Mesenteric fat pad (tissue), 1 donor: ENCODE data around the gene RUFY1. TPM values are rescaled to one million over a fixed set of nuclear protein-coding genes. Genes with fewer than 3 reads are reported as not detected.
"Not testable (repeated sequence)": the region's sequence is repeated elsewhere in the genome, so short reads cannot be mapped to it uniquely, and the experiment has no call there.

Source experiments
- DNase-seq: peaks from one replicate; pipeline ENCODE4 v3.0.0-alpha.2; 2020; ENCODE audit warnings: low spot score
- total RNA-seq: library from RNA; stranded (reverse); fragmentation: NEBNext Ultra II Directional; extraction: Animal tissue kit (Norgen Biotek cat#: 25700); gene quantifications from one replicate; pipeline ENCODE4 v1.2.1, GENCODE V29; 2021
- donor health status: DM: yes; HTN: yes; CAD: no.

RUFY1 gene
- total RNA-seq, 1 donor from 2014 or later, result 40.9 TPM

DNA sequence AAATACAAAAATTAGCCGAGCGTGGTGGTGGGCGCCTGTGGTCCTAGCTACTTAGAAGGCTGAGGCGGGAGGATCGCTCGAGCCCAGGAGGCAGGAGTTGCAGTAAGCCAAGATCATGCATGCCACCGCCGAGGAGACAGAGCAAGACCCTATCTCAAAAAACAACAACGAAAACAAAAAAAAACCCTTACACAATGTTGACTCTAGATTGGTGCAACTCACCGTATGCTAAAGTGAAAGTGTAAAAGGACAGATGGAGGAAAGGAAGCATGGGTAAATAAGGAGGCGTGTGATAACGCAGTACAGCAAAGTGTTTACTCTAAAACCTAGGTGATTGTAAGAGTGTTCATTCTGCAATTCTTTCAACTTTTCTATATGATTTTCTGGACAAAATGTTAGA, 15.9 kb upstream of the RUFY1 start:
- DNase-seq, result peak; percentile 51

DNA sequence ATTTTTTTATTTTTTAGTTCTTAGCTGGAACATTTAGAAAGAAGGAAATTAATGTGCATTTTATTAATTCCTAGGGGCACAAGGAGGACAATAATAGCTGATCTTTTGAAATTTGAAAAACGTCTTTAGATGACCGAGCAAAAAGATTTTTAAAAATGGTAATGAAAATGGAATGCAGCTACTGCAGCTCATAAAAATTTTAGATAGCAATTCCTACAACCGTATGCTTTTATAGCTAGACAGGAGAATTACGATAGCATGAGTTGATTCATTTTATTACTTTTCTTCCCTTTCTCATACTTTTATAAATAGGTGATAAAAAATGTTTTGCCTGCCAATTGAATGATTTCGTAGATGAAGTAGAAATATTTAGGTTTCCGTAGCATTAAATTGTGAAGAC, 13.7 kb upstream of the RUFY1 start:
- DNase-seq, result no peak

DNA sequence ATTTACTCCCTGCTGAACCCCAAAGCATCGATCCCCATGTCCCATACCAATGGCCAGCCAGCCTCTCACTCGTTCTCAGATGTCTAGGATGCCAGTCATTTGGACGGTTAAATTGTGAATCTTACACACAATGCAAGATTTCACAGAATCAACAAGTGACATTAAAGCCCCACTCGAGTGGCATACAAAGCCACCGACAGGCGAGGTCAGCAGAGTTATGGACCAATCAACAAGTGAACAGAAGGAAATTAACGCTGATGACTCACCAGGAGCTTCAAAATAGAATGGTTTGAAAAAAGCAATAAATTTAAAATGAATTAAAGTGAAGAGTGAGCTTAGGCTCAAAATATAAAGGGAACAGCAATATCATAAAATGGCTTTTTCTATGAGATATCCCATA, 8.2 kb upstream of the RUFY1 start:
- DNase-seq, result no peak

DNA sequence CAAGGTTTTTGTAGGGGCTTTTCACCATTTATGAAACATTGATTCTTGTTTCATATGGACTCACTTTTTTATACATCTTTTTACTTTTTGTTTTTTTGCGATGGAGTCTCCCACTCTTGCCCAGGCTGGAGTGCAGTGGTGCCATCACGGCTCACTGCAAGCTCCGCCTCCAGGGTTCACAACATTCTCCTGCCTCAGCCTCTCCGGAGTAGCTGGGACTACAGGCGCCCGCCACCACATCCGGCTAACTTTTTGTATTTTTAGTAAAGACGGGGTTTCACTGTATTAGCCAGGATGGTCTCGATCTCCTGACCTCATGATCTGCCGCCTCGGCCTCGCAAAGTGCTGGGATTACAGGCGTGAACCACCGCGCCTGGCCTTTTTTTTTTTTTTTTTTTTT, 7.1 kb upstream of the RUFY1 start:
- not testable (repeated sequence) for DNase-seq

DNA sequence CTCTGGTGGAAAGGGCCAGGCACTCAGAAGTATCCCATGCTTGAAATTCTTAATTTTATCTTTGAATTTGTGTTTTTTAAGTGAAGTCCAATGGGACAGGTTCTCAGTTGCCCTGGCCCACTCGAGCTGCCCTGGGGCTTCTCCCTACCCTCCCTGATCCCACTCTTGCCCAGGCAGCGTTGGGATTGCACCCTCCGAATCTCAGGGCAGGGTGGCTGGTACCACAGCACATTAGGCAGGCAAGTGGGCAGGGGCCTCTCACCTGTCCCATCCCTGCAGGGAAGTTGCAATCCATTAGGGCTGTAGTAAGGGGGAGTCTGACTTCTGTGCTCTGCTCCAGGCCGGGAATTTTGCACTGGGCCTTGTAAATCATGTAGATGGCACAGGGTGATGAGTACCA, 2.7 kb downstream of the RUFY1 start:
- DNase-seq, result no peak

DNA sequence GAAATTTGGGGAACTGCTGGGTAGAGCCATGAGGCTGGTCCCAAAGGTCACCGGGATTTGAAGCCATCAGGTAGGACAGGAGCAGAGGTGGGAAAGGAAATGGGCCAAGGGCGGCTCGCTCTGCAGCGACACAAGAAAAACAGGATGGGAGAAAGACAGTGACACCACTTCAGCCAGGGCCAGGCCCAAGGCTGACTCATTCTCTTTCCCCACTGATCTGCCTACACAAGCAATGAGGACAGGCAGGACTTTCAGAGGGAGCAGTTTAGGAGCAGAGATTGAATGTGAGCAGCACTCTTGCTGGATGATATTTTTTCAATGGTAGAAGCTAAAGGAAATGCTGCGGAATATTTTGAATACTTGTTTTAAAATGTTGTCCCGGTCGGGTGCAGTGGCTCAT, 3.5 kb downstream of the RUFY1 start:
- peak; percentile 55 for DNase-seq

DNA sequence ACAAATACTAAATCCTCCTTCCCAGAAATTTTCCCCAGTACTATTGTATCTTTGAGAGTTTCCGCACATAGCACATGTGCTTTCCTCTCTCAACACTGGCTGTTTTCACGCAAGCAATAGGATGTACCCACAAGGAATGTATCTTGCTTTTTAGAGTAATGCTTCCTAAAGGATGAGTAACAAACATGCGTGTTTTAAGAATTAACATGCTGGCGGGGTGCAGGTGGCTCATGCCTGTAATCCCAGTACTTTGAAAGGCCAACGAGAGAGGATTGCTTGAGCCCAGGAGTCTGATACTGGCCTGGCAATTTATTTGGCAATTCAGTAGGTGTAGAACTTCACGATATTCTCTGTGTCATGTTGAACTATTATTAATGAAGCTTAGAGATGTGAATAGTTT, 4.6 kb downstream of the RUFY1 start:
- DNase-seq, result no peak

DNA sequence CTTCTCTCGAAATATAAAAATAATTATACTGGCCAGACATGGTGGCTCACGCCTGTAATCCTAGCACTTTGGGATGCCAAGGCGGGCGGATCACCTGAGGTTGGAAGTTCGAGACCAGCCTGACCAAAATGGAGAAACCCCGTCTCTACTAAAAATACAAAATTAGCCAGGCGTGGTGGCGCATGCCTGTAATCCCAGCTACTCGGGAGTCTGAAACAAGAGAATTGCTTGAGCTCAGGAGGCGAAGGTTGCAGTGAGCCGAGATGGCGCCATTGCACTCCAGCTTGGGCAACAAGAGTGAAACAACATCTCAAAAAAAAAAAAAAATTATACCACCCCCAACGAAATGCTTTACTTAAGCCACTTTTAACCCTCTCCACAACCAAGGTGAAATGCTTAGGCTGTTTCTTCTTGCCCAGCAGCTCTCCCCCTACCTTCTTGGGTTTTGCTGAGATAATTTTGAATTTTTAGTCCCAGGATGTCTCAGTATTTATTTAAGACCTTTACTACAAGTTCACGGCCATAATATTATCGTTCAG, 8.0 kb downstream of the RUFY1 start:
- peak; percentile 11 for DNase-seq

DNA sequence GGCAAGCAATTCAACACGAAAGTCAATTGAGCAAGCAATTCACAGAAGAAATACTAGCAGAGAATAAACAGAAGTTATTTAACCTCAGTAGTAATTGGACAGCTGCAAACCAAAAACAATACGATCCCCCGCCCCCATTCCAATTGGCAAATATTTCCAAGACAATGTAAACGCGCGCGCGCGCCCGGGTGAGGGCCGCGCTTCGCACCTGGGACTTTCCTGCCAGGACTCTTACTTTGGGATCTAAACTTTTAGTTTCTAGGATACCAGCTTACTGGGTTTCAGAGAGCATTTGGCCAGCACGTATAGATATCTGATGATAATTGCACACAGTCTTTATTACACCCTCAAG, 8.6 kb downstream of the RUFY1 start:
- no peak for DNase-seq

DNA sequence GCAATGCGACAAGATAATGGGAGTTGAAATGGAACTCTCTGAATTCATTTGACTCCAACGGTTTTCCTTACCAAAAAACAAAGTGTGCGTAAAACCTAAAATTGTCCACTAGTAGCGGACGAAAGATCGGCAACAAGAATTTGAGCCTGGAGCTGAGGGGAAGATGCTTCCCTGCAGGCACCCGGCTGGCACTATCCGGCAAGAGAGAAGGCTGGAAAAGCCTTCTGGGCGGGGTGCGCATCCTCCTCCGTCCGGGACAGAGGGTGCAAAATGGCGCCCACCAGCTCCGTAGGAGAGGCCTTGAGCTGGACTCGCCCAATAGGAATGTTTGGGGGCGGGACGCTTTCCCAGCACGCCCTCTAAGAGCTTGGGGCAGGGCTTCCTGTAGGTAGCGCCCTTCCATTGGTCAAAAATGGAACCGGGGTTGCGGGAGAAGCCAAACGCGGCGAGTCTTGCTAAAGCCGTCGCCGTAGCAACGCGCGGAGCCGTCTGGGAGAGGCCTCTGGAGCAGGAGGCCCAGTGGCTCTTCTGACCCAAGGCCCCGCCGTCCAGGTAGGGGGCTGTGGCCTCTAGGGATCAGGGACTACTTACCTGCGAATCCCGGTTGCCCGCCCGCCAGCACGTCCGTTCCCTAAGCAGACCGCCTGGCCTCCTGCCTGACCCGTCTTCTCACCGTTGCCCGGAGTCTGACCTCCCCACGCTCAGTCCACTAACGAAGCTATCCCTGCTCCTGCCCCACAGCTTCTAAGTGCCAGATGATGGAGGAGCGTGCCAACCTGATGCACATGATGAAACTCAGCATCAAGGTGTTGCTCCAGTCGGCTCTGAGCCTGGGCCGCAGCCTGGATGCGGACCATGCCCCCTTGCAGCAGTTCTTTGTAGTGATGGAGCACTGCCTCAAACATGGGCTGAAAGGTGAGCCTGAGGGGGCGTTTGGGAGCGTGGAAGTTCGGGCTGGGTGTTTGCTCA, 9.2 kb downstream of the RUFY1 start:
- DNase-seq, result peak; percentile 97

DNA sequence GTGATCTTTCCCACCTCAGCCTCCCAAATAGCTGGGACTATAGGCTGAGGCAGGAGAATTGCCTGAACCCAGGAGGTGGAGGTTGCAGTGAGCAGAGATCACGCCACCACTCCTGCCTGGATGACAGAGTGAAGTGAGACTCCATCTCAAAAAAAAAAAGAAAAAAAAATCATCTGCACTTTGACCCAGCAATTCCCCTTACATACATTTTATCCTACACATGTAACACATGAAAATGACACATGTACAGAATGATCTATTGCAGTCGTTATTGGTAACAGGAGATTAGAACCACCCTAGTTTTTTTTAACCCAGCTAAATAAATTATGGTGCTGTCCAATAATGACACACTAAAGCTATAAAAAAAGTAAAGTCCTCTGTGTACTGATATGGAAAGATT, 14.2 kb downstream of the RUFY1 start:
- DNase-seq, result no peak

DNA sequence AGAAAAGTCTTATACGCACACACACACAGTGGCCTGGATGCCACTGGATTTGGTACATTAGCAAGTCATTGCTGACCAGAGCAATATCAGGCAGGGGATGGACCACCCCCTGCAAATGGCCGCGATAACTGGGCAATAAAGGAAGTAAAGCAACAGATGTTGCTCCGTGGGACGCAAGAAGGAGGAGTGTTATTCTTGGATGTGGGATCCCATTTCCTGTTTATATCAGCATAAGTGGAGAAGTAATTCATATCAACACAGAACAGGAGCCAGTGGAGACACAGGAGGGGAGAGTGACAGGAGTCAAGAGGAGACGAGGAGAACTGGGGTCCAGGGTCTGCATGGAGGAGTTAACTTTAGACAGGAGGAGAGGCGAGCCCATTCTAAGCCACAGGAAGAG, 18.4 kb downstream of the RUFY1 start:
- peak; percentile 28 for DNase-seq

DNA sequence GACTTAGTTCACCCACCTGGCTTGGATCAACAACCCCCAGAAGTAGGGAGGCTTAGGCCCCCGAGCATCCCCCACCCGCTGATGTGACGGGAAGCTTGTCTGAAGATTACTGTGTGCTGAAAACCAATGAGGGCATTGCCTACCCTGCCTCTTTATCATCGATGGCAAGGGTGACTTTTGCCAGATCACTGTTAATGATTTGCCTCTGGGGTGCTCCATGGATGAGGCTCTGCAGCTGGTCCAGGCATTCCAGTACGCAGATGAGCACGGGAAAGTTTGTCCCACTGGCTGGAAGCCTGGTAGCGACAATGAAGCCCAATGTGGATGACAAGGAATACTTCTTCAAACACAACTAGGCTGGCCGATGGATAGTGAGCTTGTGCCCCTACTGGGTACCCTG, 22.0 kb downstream of the RUFY1 start:
- peak; percentile 79 for DNase-seq

DNA sequence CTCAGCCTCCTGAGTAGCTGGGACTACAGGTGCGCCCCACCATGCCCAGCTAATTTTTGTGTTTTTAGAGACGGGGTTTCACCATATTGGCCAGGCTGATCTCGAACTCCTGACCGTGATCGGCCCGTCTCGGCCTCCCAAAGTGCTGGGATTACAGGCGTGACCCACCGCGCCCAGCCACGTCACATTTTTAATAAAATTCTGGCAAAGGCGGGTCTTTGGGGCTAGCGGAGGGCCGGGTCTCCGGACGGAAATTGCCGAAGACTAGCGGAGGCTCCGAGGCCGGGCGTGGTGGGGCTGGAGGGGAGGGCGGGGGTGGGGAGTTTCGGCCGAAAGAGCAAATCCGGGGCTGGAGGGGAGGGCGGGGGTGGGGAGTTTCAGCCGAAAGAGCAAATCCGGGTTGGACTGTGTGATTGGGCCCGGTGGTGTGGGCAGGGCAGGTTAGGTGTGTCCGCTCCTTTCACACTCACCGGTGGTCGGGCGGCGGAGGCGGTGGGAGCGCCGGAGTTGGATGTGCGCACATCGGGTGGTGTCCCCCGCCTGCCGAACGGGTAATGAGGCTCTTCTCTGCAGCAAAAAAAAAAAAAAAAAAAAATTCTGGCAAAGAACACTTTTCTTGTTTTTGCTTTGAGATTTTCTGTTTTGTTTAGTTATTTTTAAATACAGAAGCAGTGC, 27.1 kb downstream of the RUFY1 start:
- peak; percentile 81 for DNase-seq

DNA sequence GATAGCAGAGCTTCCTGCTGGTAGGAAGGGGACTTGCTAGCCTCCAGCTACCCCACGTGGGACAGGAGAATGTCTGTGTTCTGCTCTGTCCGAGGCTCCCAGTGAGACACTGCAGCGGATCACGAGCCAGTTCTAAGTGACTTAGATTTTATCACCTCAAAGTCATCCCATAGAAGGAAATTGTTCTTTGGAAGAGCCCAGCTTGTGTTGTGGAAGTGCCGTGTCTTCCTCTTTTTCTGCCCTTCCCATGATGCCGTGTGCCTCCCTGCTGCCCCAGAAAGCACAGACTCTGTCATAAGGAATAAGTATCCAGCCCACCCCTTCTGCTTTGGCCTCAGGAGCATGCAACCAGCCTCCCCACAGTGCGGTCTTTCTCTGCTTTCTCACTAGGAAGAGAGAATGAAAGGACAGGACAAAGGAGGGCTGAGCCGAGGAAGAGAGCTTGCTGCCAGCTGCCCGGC, 35.6 kb downstream of the RUFY1 start:
- DNase-seq, result no peak

DNA sequence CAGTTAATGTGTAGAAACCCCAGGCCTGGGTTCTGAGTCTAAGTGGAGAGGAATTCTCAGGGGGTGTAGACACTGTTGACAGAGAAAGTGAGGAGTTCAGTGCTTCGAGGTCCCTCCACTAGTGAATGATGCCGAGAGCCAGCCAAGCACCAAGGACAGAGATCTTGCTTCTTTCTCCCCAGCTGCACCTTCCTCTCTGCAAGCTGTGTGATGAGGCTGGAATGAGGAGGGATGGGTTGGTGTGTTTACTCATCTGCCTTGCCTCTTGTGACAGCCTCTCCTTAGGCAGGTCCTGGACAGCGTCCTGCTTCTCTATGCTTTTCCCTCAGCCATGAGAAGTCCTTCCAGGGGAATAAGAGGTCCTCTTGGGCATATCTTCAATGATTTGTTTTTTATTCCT, 37.8 kb downstream of the RUFY1 start:
- DNase-seq, result no peak

DNA sequence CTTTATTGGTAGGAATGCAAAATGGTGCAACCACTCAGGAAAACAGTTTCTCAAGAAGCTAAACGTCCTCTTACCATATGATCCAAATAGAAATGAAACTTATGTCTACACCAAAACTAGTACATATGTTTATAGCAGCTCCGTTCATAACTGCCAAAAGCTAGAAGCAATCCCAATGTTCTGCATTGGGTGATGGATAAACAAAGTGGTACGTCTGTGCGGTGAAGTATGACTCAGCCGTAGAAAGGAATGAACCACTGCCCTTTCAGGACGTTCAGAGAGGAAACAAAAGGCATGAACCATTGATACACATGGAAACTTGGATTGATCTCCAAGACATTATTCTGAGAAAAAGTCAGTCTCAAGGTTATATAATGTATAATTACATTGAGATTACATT, 45.6 kb downstream of the RUFY1 start:
- DNase-seq, result no peak

DNA sequence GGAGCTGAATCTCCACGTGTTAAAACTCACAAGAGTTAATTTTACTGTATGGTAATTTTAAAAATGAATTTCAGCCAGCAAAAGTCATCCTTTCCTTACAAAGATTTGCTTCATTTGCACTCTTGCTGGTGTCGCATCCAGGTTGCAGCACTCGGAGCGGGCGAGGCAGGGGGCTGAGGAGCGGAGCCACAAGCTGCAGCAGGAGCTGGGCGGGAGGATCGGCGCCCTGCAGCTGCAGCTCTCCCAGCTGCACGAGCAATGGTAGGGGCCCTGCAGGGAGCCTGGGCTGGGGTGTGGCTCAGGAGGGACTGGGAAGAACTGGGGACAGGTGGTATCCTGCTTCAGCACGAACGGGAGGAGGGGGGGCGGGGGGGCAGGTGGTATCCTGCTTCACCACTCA, 46.1 kb downstream of the RUFY1 start:
- DNase-seq, result peak; percentile 67

DNA sequence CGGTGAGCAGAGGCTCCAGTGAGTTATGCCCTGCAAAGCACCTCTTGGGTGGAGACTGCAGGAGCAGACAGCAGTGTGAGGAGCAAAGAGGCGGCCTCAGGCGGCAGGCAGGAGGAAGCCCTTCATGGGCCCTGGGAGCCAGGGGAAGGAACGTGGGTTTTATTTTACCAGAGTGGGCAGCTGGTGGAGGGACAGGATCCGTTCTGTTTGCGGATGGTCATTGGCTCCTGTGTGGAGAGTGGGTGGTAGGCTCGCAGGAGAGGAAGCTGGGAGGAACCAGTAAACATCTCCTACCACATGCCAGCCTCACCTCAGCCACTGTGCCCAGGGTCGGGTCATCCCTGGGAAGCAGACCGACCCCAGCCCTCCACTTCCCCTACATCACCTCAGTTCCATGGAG, 48.7 kb downstream of the RUFY1 start:
- peak; percentile 73 for DNase-seq

DNA sequence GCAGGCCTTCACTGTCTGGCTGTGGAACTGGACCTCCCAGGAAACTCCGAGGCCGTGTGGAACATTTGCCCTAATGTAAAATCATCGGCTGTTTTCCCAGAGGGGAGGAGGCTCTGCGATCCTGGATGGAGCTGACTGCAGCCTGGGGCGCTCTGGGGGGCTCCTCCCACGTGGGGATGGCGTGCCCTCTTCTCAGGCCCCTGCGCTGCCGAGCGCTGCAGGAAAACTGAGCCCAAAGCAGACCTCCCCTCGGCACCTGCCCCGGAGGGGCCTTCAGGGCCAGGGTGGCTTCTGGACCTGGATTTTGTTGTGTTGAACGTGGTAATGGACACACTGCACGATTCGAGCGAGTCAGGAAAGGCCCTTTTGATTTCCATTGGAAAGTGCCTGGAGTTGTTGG, 49.2 kb downstream of the RUFY1 start:
- DNase-seq, result peak; percentile 87

DNA sequence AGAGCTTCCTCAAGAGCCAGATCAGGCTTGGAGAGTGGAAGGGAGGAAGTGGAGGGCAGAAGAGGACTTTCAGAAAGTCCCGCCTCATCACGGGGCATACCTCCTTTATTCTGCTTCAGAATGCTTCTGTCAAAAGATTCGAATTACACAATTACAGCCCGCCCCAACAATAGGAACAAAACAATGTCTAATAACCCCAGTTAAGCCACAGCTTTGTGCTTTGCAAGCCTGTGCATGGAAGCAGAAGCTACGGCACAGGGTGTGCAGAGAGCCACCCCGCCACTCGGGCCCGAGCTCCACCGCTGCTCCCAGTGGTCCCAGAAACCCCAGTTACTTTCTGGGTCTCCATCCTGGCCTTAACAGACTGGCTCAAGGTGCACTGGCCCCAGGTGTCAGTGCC, 49.6 kb downstream of the RUFY1 start:
- DNase-seq, result peak; percentile 74

DNA sequence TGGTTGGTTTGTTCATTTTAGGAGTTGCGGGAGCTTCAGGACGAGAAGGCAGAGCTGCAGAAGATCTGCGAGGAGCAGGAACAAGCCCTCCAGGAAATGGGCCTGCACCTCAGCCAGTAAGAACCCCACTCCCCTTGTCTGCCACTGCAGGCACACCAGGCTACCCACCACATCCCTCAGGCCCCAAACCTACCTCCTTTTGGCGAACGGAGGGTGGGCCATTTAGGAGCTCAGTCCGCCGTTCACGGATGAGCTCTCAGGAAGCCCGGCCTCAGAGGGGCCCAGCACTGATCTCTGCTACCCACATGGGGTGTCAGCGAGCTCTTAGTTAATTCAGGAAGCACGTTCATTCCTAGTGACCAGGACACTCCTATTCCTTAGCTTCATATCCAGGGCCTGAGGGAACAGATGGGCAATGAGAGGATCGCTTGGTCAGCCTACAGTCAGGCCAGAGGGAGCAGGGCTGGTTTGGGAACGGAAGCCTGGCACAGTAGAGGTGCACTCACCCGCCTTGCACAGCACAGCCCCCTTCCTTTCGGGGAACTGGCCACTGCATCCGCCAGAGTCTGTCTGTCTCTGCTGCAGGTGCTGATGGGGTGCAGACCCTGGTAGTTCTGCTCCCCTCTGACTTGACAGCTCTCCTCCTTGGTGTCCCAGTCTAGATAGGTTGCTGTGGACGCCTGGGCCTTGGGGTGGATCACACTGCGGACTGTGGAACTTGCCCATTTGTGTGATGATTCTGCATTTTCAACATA, 51.7 kb downstream of the RUFY1 start:
- peak; percentile 76 for DNase-seq
